Measurements from ENCODE around the gene CNN1.

DNA sequence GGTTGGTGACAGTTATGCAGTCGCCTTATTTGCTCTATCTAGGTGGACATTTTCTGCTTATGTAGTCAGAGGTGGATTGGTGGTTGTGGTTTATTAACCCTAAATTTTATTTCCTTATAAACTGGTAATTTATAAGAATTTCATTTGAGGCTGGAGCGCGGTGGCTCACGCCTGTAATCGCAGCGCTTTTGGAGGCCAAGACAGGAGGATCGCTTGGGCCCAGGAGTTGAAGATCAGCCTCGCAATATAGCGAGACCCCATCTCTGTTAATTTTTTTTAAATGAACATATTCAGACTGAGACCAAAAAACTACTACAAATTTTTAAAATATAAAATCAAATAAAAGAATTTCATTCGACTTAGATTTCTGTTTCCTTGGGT lies 59.4 kb downstream of the CNN1 start:
- no peak for TF ChIP-seq FOS (IDR thresholded peaks at IDR 0.05; ENCODE audit: low read depth, low read length)
- TF ChIP-seq, protein P1, sequence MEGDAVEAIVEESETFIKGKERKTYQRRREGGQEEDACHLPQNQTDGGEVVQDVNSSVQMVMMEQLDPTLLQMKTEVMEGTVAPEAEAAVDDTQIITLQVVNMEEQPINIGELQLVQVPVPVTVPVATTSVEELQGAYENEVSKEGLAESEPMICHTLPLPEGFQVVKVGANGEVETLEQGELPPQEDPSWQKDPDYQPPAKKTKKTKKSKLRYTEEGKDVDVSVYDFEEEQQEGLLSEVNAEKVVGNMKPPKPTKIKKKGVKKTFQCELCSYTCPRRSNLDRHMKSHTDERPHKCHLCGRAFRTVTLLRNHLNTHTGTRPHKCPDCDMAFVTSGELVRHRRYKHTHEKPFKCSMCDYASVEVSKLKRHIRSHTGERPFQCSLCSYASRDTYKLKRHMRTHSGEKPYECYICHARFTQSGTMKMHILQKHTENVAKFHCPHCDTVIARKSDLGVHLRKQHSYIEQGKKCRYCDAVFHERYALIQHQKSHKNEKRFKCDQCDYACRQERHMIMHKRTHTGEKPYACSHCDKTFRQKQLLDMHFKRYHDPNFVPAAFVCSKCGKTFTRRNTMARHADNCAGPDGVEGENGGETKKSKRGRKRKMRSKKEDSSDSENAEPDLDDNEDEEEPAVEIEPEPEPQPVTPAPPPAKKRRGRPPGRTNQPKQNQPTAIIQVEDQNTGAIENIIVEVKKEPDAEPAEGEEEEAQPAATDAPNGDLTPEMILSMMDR (conservative IDR thresholded peaks at IDR 0.05; ENCODE audit: low read depth, low read length), result no peak
- TF ChIP-seq POLR2A (IDR thresholded peaks at IDR 0.05; ENCODE audit: low read depth, low read length), result no peak
- TF ChIP-seq CEBPB (IDR thresholded peaks at IDR 0.05; ENCODE audit: low read depth, low read length), result no peak
- no peak for TF ChIP-seq RCOR1 (IDR thresholded peaks at IDR 0.05; ENCODE audit: insufficient replicate concordance, low read length)
- TF ChIP-seq RAD21 (IDR thresholded peaks at IDR 0.05; ENCODE audit: low read length), result no peak
- TF ChIP-seq RFX5 (IDR thresholded peaks at IDR 0.05; ENCODE audit: low read depth, low read length), result no peak
- TF ChIP-seq BHLHE40 (IDR thresholded peaks at IDR 0.05; ENCODE audit: low read depth, low read length), result no peak

Data from IMR-90 (cell line).